ENCODE results near the gene SLC30A2. TPM values are rescaled to one million over a fixed set of nuclear protein-coding genes. Genes with fewer than 3 reads are reported as not detected.

SLC30A2 gene
- total RNA-seq, 2 donors from 2014 or later, result 0.05 to 0.34 TPM

DNA sequence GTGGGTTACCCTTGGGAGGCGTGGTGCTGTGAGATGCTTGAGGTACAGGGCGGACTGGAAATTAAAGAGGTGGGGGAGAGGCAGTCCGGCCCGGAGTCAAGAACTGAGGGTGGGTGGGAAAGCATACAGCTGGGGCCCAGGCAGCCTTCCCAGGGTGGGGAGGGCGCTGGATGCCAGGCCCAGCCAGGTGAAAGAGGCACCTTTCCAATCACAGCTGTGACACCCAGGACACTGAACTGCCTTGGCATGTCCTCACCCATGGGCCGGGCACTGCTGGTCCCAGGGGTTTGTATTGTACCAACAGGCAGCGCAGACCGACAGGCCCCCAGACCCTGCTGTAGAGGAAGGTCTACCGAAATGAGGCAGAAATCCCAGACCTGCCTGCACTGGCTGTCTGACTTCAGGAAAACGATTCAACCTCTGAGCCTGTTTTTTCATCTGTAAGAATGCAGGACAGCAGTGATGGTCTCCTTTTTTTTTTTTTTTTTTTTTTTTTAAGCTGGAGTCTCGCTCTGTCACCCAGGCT lies 9.1 kb downstream of the SLC30A2 start:
- Histone ChIP-seq H3K27ac (no peak overlapping the region), H3K4me3 (no peak overlapping the region), H3K27me3 (replicated peaks; ENCODE audit: insufficient read depth) (no peaks in the 10 kb centered on the region), H3K9me3 (no peaks in the 10 kb centered on the region), H3K4me1 (replicated peaks) (peaks cover 8% of the 10 kb centered on the region), H3K36me3 (no peaks in the 10 kb centered on the region)
- no peak for DNase-seq (ENCODE audit: low spot score)
- 64% methylated on average over 11 of the region's 11 CpGs for WGBS
- TF ChIP-seq POLR2A (IDR thresholded peaks at IDR 0.05), result no peak
- TF ChIP-seq, protein P1, sequence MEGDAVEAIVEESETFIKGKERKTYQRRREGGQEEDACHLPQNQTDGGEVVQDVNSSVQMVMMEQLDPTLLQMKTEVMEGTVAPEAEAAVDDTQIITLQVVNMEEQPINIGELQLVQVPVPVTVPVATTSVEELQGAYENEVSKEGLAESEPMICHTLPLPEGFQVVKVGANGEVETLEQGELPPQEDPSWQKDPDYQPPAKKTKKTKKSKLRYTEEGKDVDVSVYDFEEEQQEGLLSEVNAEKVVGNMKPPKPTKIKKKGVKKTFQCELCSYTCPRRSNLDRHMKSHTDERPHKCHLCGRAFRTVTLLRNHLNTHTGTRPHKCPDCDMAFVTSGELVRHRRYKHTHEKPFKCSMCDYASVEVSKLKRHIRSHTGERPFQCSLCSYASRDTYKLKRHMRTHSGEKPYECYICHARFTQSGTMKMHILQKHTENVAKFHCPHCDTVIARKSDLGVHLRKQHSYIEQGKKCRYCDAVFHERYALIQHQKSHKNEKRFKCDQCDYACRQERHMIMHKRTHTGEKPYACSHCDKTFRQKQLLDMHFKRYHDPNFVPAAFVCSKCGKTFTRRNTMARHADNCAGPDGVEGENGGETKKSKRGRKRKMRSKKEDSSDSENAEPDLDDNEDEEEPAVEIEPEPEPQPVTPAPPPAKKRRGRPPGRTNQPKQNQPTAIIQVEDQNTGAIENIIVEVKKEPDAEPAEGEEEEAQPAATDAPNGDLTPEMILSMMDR (IDR thresholded peaks at IDR 0.05), result no peak
- no peak for TF ChIP-seq POLR2AphosphoS5 (IDR thresholded peaks at IDR 0.05)
- intact Hi-C loops (cut with DNase I), result loop anchor here (5.0 kb wide), 2 partner anchors 65 to 110 kb away; no protein-coding TSS in a partner anchor

GRCh38 chr1:26035959-26036755 lies 9.8 kb downstream of the SLC30A2 start:
- DNase-seq (ENCODE audit: low spot score), result peak; percentile 63
- H3K27me3 ChIP-seq (replicated peaks; ENCODE audit: insufficient read depth), result no peaks in the 10 kb centered on the region
- 6% methylated on average over 39 of the region's 39 CpGs for WGBS
- peak overlapping the region; percentile 81 to 83 for H3K27ac ChIP-seq
- TF ChIP-seq, protein P1 (IDR thresholded peaks at IDR 0.05), result peak; percentile 96 to 100 (median 98)
- peak; percentile 34 for TF ChIP-seq POLR2AphosphoS5 (IDR thresholded peaks at IDR 0.05)
- TF ChIP-seq POLR2A (IDR thresholded peaks at IDR 0.05), result no peak
- peak overlapping the region; percentile 68 to 76 for H3K4me3 ChIP-seq
- H3K9me3 ChIP-seq, result no peaks in the 10 kb centered on the region
- intact Hi-C loops (cut with DNase I), result loop anchor here (2.0 to 5.0 kb wide), 3 partner anchors 66 to 111 kb away; no protein-coding TSS in a partner anchor
- no peaks in the 10 kb centered on the region for H3K36me3 ChIP-seq
- peaks cover 8% of the 10 kb centered on the region for H3K4me1 ChIP-seq (replicated peaks)

DNA sequence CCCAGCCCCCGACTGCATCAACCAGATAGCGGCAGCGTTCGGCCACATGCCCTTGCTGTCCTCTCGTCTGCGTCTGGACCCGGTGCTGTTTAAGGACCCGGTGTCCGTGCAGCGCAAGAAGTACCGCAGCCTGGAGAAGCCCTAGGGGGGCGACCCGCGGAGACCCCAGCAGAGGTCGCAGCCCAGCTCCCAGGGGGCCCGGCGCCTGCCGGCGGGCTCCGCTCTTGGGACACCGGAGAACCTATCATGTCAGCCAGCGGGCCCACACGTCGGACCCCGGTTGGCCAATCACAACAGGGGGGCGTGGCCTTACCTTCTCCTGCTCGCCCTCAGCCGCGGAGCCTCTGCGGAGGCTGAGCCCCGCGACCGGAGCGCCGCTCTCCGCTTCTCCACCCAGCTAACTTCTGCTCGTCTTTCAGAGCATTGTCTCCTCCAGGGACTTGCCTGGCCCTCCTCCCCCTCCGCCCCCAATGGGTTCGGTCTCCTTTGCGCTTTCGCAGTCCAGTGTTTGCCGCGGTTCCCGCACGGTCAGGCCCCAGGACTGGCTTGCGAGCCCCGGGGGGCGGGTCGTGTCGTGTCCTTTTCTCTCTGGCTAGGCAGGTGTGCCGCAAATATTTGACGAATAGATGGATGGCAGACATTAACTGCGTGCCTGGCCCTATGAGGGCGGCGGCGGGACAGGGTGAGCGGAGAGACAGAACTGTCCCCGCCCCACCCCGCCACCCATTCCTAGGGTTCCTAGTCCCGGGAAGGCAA lies 10.5 kb downstream of the SLC30A2 start:
- DNase-seq (ENCODE audit: low spot score), result peak; percentile 95
- WGBS, result under 1% methylated on average over 60 of the region's 60 CpGs
- TF ChIP-seq POLR2AphosphoS5 (IDR thresholded peaks at IDR 0.05), result peak; percentile 80
- TF ChIP-seq, protein P1 (IDR thresholded peaks at IDR 0.05), result peak in 1 of 4 experiments; percentile 21
- TF ChIP-seq POLR2A (IDR thresholded peaks at IDR 0.05), result peak; percentile 94

GRCh38 chr1:26034504-26035202 lies 11.3 kb downstream of the SLC30A2 start:
- peak overlapping the region; percentile 68 to 76 for H3K4me3 ChIP-seq
- no peaks in the 10 kb centered on the region for H3K9me3 ChIP-seq
- no peak for DNase-seq (ENCODE audit: low spot score)
- intact Hi-C loops (cut with DNase I), result loop anchor here (2.0 to 5.0 kb wide), 3 partner anchors 68 to 113 kb away; no protein-coding TSS in a partner anchor
- peaks cover under 1% of the 10 kb centered on the region for H3K27me3 ChIP-seq (replicated peaks; ENCODE audit: insufficient read depth)
- 13% methylated on average over 15 of the region's 15 CpGs for WGBS
- no peaks in the 10 kb centered on the region for H3K36me3 ChIP-seq
- peak overlapping the region in 1 of 2 donors; percentile 81 for H3K27ac ChIP-seq
- H3K4me1 ChIP-seq (replicated peaks), result peaks cover 8% of the 10 kb centered on the region
- TF ChIP-seq, protein P1 (IDR thresholded peaks at IDR 0.05), result no peak
- TF ChIP-seq POLR2AphosphoS5 (IDR thresholded peaks at IDR 0.05) (no peak), POLR2A (IDR thresholded peaks at IDR 0.05) (no peak)

More for the DNA sequence above, 10.5 kb downstream of the SLC30A2 start:
- no peaks in the 10 kb centered on the region for H3K36me3 ChIP-seq
- no peaks in the 10 kb centered on the region for H3K27me3 ChIP-seq (replicated peaks; ENCODE audit: insufficient read depth)
- peak overlapping the region; percentile 81 to 83 for H3K27ac ChIP-seq
- peaks cover 8% of the 10 kb centered on the region for H3K4me1 ChIP-seq (replicated peaks)
- peak overlapping the region; percentile 68 to 76 for H3K4me3 ChIP-seq
- H3K9me3 ChIP-seq, result no peaks in the 10 kb centered on the region
- intact Hi-C loops (cut with DNase I), result loop anchor here (2.0 to 5.0 kb wide), 3 partner anchors 67 to 112 kb away; no protein-coding TSS in a partner anchor
